ENCODE measurements around the gene POLN.

Gene POLN

DNA sequence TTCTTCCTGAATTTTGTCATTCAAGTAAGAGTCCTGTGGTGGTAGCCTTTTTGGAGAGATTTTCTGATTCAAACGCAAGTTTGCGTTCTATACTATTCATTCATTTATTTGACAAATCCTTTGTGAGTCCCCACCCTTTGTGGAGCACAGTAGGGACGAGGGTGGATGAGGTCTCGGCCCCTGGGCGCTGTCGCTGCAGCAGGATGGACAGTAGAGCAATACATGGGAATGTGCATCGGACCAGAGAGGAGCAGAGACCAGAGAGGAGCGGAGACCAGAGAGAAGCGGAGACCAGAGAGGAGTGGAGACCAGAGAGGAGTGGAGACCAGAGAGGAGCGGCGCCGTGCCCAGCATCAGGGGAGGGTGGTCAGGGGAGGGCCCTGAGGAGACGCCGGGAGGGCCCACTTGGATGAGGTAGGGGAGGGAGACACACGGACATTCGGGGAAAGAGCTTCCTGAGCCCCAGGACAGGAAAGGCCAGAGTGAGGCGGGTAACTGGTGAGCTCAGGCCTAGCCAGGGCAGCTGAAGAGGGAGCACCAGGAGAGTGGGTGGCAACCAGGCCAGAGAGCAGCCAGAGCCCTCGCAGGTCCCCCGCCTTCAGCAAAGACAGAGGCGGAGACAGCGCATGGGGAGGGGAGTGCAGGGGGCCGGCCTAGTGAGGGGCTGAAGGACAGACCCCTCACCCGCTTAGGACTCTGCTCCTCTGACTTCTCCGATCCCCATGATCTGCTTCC, 115.4 kb downstream of the POLN start:
- H3K4me3 ChIP-seq (ENCODE audit: low read depth, low read length) = no peak overlapping the region
- TF ChIP-seq, protein P1, sequence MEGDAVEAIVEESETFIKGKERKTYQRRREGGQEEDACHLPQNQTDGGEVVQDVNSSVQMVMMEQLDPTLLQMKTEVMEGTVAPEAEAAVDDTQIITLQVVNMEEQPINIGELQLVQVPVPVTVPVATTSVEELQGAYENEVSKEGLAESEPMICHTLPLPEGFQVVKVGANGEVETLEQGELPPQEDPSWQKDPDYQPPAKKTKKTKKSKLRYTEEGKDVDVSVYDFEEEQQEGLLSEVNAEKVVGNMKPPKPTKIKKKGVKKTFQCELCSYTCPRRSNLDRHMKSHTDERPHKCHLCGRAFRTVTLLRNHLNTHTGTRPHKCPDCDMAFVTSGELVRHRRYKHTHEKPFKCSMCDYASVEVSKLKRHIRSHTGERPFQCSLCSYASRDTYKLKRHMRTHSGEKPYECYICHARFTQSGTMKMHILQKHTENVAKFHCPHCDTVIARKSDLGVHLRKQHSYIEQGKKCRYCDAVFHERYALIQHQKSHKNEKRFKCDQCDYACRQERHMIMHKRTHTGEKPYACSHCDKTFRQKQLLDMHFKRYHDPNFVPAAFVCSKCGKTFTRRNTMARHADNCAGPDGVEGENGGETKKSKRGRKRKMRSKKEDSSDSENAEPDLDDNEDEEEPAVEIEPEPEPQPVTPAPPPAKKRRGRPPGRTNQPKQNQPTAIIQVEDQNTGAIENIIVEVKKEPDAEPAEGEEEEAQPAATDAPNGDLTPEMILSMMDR (IDR thresholded peaks at IDR 0.05; ENCODE audit: insufficient read depth, low read depth, low read length, missing control alignments) = no peak
- DNase-seq (ENCODE audit: low read depth) = no peak

DNA sequence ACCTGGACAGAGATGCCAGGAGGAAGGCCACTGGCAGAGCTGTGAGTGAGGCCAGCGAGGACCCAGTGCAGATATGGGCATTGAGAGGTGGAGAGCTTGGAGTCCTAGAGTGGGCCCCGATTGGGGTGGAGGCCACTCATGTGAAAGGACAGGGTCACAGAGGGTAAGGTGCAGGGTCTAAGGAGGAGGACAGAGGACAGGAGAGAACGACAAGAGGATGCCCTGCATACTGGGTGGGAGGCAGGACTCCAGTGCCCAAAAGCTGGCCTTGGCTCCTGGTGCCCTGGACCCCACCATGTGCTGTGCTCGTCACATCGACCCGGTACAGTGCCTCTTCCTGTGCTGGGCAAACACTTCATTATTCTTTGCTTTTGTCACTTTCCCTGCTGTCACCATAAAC, 116.1 kb downstream of the POLN start:
- H3K4me3 ChIP-seq (ENCODE audit: low read depth, low read length) = no peak overlapping the region
- TF ChIP-seq, protein P1 (IDR thresholded peaks at IDR 0.05; ENCODE audit: insufficient read depth, low read depth, low read length, missing control alignments) = no peak

DNA sequence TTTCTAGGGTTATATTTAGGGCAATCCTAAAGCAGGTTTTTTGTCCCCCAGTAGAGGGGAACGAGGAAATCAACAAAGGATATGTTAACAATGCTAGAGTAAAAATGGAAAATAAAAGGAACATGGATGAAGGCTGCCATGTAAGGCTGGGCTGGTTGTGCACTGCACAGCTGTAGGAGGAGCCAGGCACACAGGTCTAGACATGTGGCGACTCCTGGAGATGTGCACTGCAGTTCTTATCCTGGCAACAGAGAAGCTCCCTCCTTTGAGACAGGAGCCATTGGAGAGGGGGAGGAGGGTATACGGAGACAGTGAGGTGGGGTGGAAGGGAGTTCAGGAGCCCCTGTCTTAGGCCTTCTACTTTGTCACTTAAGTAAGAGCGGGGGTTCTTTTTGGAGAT, 116.9 kb downstream of the POLN start:
- DNase-seq (ENCODE audit: low read depth) = no peak
- TF ChIP-seq, protein P1 (IDR thresholded peaks at IDR 0.05; ENCODE audit: insufficient read depth, low read depth, low read length, missing control alignments) = no peak
- no peak overlapping the region for H3K4me3 ChIP-seq (ENCODE audit: low read depth, low read length)

More for the DNA sequence above, 116.1 kb downstream of the POLN start:
- no peak for DNase-seq (ENCODE audit: low read depth)

DNA sequence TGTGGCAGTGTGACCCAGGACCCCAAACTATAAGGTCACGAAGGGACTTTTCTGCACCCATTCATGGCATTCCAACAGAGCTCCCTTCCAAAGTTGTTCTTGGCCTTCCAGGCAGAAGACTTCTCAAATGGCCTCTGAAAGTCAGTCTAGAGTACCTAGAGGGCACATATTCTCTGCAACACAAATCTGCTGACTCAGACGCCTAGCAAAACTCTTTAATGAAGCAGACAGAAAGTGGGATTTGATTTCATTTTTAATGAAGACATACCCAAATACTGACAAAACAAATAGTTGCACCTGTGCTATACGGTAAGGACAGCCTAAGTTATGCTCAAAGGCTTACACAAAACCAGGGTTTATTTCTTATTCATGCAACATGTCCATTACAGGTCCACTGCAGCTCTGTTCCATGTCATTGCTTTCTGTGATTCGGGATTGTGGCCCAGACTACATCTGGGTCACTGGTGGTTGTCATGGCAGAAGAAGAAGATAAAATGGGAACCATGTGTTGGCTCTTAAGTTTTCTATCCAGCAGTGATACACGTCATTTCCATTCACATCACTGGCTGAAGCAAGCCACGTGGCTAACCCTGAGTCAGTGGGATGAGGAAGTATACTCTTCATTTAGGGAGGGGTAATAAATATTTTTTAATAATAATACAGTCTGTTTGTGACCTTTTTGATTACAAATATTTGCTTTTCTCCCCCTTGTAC, 125.1 kb downstream of the POLN start:
- TF ChIP-seq, protein P1 (IDR thresholded peaks at IDR 0.05; ENCODE audit: insufficient read depth, low read depth, low read length, missing control alignments) = no peak
- no peak for DNase-seq (ENCODE audit: low read depth)
- no peak overlapping the region for H3K4me3 ChIP-seq (ENCODE audit: low read depth, low read length)

DNA sequence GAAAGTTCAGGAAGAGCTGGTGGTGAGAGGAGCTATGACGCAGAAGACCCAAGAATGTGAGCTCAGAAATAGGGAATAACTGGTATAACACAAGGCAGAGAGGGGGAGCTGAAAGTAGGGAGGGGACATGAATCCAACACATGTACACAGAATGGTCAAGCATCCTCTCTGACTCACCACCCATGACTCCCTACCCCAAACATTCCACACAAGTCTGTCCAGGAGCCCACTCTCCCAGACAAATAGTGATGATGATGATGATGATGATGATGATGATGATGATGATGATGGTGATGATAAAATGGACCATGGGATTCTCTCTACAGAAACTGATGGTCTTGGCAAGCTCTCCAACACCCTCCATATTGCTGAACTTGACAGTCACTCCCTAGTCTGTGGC, 136.4 kb downstream of the POLN start:
- TF ChIP-seq, protein P1 (IDR thresholded peaks at IDR 0.05; ENCODE audit: insufficient read depth, low read depth, low read length, missing control alignments) = no peak
- no peak for DNase-seq (ENCODE audit: low read depth)
- no peak overlapping the region for H3K4me3 ChIP-seq (ENCODE audit: low read depth, low read length)

DNA sequence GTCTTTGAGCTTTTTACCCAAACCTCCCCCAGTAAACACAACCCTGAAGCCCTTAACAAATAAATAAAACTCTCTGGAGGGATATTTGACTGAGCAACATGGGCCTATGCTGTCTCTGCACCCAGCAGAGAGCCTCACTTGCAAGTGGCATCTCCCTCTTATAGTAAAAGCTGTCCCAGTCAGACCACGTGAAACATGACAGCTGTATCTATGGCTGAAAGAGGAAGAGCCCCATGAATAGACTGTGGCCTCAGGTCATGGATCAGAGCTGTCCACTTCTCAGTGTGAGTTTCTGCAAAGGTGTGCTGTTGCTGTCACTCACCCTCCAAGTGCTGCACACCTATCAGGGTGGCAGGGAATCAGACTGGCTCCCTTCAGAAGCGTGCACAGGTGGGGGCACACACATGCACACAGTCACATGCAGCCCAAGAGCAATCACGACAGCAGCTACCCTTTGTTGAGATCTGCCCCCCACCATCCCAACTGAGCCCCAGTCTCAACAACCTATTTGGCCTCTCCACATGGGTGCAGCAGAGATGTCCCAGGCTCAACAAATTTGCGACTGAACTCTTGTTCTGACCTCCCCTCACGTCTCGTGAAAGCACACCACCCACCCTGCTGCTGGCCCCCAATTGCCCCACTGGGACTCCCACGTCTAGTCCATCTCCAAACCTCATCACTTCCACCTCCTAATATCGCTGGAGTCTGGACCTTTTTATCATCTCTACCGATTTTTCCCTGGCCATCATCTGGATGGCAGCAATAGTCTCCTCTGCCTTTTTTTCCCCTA, 137.2 kb downstream of the POLN start:
- TF ChIP-seq, protein P1 (IDR thresholded peaks at IDR 0.05; ENCODE audit: insufficient read depth, low read depth, low read length, missing control alignments) = no peak
- DNase-seq (ENCODE audit: low read depth) = peak; percentile 17
- H3K4me3 ChIP-seq (ENCODE audit: low read depth, low read length) = no peak overlapping the region

Data from GM12865 (cell line).